ENCODE measurements around the gene CD55. TPM values are rescaled to one million over a fixed set of nuclear protein-coding genes. Genes with fewer than 3 reads are reported as not detected.

The CD55 gene
- total RNA-seq, 1 experiment from 2014 or later = 108 TPM

DNA sequence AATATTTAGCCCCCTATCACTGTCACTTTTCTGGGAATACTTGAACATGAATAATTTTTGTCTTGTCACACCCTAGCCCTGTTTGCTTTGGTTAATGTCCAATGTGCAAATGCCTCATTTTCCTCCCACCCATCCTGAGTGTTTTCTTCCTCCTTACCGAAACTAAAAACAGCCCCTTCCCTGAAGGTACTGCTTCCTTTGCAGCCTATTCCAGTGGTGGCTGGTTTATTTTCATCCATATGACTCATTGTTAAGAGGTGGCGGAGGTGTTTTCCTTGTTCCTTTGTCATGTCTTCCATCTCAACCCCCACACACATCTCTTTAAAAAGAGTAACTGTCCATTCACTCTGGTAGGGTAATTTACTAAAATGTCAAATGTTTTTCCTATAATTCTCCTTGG, 40.4 kb downstream of the CD55 start:
- no peak overlapping the region for H3K27ac ChIP-seq (ENCODE audit: low read length)
- ATAC-seq (peak; percentile 18), DNase-seq (peak; percentile 54)
- H3K9me3 ChIP-seq (ENCODE audit: low read length) = no peaks in the 10 kb centered on the region
- no peak overlapping the region for H3K4me3 ChIP-seq (ENCODE audit: low read length)
- no peak overlapping the region for H3K9ac ChIP-seq (ENCODE audit: low read length)
- no peak overlapping the region for H2AFZ ChIP-seq (ENCODE audit: low read length)
- H3K4me1 ChIP-seq (ENCODE audit: insufficient read depth, low read length) = peaks cover 19% of the 10 kb centered on the region
- POLR2A ChIA-PET (ENCODE audit: unreplicated experiment) = interaction anchor here (0.6 kb wide), 1 partner anchor 309 kb away, joined by 3 read pairs; the partner anchor contains the start of gene PFKFB2
- CTCF ChIA-PET = no interaction called here
- TF ChIP-seq EZH2phosphoT487 (IDR thresholded peaks at IDR 0.05; ENCODE audit: borderline replicate concordance, low read length) = no peak
- TF ChIP-seq EZH2 (IDR thresholded peaks at IDR 0.05; ENCODE audit: low read length, unreplicated experiment) = no peak
- TF ChIP-seq, protein P1, sequence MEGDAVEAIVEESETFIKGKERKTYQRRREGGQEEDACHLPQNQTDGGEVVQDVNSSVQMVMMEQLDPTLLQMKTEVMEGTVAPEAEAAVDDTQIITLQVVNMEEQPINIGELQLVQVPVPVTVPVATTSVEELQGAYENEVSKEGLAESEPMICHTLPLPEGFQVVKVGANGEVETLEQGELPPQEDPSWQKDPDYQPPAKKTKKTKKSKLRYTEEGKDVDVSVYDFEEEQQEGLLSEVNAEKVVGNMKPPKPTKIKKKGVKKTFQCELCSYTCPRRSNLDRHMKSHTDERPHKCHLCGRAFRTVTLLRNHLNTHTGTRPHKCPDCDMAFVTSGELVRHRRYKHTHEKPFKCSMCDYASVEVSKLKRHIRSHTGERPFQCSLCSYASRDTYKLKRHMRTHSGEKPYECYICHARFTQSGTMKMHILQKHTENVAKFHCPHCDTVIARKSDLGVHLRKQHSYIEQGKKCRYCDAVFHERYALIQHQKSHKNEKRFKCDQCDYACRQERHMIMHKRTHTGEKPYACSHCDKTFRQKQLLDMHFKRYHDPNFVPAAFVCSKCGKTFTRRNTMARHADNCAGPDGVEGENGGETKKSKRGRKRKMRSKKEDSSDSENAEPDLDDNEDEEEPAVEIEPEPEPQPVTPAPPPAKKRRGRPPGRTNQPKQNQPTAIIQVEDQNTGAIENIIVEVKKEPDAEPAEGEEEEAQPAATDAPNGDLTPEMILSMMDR (conservative IDR thresholded peaks at IDR 0.05; ENCODE audit: low read depth, low read length) = no peak
- H3K27me3 ChIP-seq (ENCODE audit: low read length) = no peaks in the 10 kb centered on the region
- H3F3A ChIP-seq (ENCODE audit: low read length, unreplicated experiment) = no peaks in the 10 kb centered on the region
- H3K9me2 ChIP-seq (replicated peaks; ENCODE audit: low read length) = no peaks in the 10 kb centered on the region
- no TSS peak for BruUV-seq (replicated peaks)
- H3K4me2 ChIP-seq (ENCODE audit: low read length) = no peak overlapping the region
- no peaks in the 10 kb centered on the region for H4K20me1 ChIP-seq (ENCODE audit: low read length)
- H3K79me2 ChIP-seq (ENCODE audit: low read length) = no peaks in the 10 kb centered on the region
- intact Hi-C loops (cut with micrococcal nuclease) = no loop called here
- H3K36me3 ChIP-seq (ENCODE audit: low read depth, low read length) = no peaks in the 10 kb centered on the region; the same call in 1 of the 2 replicates

DNA sequence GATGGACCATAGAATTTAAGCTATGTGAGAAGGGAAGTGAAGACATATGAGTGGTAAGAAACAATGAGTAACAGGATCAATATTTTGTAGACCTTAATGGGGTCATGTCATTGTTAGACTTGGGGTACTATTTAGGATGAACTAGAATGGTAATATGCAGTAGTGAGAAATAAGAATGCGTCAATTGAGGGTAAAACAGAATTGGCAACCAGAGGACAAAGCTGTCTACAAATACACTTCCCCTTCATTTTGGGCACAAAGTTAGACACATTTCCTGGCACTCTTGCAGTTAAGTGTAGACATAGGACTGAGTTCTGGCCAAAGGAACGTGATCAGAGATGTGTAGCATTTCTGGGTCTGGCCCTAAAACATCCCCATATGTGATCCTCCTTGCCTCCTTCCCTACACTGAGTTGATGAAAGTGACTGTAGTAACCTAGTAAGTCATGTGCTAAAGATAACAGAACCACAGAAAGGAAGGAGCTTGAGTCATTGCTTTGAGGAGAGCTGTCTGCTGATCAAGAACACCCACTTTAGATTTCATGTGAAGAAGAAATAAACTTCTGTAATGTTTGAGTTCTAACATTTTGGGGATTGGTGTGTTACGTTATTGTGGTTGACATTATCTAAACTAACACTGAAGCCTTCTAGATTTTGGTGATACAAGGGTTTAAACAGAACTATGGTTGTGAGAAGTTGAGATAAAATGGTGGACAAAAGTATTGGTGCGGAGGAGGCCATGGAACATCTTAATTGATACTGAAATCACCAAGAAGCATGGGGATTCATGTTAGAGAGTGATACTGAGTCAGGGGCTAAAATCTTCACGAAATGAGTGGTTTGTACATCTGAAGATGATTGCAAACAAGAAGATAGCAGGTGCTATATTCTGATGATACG, 41.7 kb downstream of the CD55 start:
- Histone ChIP-seq H3K9me3 (ENCODE audit: low read length) (no peaks in the 10 kb centered on the region), H3K27me3 (ENCODE audit: low read length) (no peaks in the 10 kb centered on the region), H3K4me3 (ENCODE audit: low read length) (no peak overlapping the region), H4K20me1 (ENCODE audit: low read length) (no peaks in the 10 kb centered on the region), H3K9ac (ENCODE audit: low read length) (no peak overlapping the region), H3K9me2 (replicated peaks; ENCODE audit: low read length) (no peaks in the 10 kb centered on the region), H3K79me2 (ENCODE audit: low read length) (no peaks in the 10 kb centered on the region), H3K4me1 (ENCODE audit: insufficient read depth, low read length) (peaks cover 19% of the 10 kb centered on the region), H3K4me2 (ENCODE audit: low read length) (no peak overlapping the region), H2AFZ (ENCODE audit: low read length) (no peak overlapping the region), H3K36me3 (ENCODE audit: low read depth, low read length) (no peaks in the 10 kb centered on the region; the same call in 1 of the 2 replicates), H3K27ac (ENCODE audit: low read length) (no peak overlapping the region), H3F3A (ENCODE audit: low read length, unreplicated experiment) (no peaks in the 10 kb centered on the region)
- TF ChIP-seq, protein P1 (conservative IDR thresholded peaks at IDR 0.05; ENCODE audit: low read depth, low read length) = no peak
- no peak for TF ChIP-seq EZH2phosphoT487 (IDR thresholded peaks at IDR 0.05; ENCODE audit: borderline replicate concordance, low read length)
- no peak for TF ChIP-seq EZH2 (IDR thresholded peaks at IDR 0.05; ENCODE audit: low read length, unreplicated experiment)
- ChIA-PET POLR2A (ENCODE audit: unreplicated experiment) (no interaction called here), CTCF (no interaction called here)
- intact Hi-C loops (cut with micrococcal nuclease) = no loop called here
- ATAC-seq = no peak; the same call in 1 of the 2 replicates
- no peak for DNase-seq
- BruUV-seq (replicated peaks) = no TSS peak

DNA sequence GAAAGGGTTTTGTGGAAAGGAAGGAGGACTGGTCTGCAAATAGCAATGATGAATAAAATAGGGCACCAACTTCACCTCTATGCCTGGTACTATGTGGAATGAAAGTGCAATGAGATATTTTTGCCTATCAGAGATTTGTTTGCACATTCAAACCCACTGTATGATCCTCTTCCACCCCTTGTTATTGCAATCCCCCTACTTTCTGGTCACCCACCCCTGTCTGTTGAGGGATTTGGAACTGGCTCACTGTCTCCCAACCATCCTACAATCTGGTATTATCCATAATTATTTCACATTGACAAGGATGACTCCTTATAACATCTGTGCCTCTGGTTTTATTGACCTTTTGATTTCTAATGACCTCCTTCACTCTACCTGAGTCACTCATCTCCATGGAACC, 42.4 kb downstream of the CD55 start:
- ChIA-PET POLR2A (ENCODE audit: unreplicated experiment) (no interaction called here), CTCF (no interaction called here)
- TSS peak; percentile 3 for BruUV-seq (replicated peaks)

More for the DNA sequence above, 42.4 kb downstream of the CD55 start:
- Histone ChIP-seq H3F3A (ENCODE audit: low read length, unreplicated experiment) (no peaks in the 10 kb centered on the region), H3K79me2 (ENCODE audit: low read length) (no peaks in the 10 kb centered on the region), H3K36me3 (ENCODE audit: low read depth, low read length) (no peaks in the 10 kb centered on the region; the same call in 1 of the 2 replicates), H4K20me1 (ENCODE audit: low read length) (no peaks in the 10 kb centered on the region), H3K4me1 (ENCODE audit: insufficient read depth, low read length) (peaks cover 19% of the 10 kb centered on the region), H3K9ac (ENCODE audit: low read length) (no peak overlapping the region), H3K27me3 (ENCODE audit: low read length) (no peaks in the 10 kb centered on the region), H3K4me3 (ENCODE audit: low read length) (no peak overlapping the region), H3K27ac (ENCODE audit: low read length) (no peak overlapping the region), H3K9me3 (ENCODE audit: low read length) (no peaks in the 10 kb centered on the region), H2AFZ (ENCODE audit: low read length) (no peak overlapping the region), H3K9me2 (replicated peaks; ENCODE audit: low read length) (no peaks in the 10 kb centered on the region), H3K4me2 (ENCODE audit: low read length) (no peak overlapping the region)
- TF ChIP-seq EZH2 (IDR thresholded peaks at IDR 0.05; ENCODE audit: low read length, unreplicated experiment) (no peak), EZH2phosphoT487 (IDR thresholded peaks at IDR 0.05; ENCODE audit: borderline replicate concordance, low read length) (no peak)
- TF ChIP-seq, protein P1 (conservative IDR thresholded peaks at IDR 0.05; ENCODE audit: low read depth, low read length) = no peak
- ATAC-seq (no peak), DNase-seq (no peak)
- intact Hi-C loops (cut with micrococcal nuclease) = no loop called here

Measured in PC-3 (cell line).